ENCODE measurements around the gene PSME2. TPM values are rescaled to one million over a fixed set of nuclear protein-coding genes. Genes with fewer than 3 reads are reported as not detected.
A peak's percentile ranks its signal among the peaks of the same experiment; 100 is the strongest.

PSME2 gene
- total RNA-seq, 1 experiment from 2014 or later = 126 TPM

DNA sequence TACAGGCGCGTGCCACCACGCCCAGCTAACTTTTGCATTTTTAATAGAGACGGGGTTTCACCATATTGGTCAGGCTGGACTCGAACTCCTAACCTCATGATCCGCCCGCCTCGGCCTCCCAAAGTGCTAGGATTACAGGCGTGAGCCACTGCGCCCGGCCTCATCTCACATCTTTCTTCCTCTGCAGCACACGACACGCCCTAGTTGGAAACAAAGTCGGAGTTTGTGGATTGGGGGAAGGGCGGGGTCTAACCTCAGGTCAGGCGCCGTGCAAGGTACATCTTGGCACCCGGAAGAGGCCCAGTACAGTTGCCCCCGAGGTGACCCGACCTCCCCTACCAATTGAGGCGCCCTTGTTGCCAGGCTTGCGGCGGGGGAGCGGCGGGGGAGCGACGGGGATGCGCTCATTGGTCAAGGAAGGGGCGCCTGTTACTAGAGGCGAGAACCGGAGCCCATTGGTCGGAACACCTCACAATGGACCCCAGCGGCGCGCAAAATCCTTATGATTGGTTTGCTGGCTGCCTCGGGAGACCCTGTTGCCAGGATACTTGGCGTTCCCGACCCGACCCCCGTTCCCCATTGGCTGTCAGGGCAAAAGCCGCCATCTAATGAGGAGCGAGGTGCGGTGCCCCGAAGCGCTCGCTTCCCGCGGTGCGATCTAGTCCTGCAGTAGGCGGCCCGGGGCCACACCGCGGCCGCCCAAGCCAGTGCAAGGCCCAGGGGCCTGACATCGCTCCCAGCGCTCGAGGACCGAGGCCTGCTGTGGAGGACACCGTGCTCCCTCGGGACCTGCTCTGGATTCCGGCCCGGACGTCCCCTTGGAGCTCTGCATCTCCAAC lies 25.2 kb upstream of the PSME2 start, which contains the start of gene REC8:
Gene REC8, plus strand, starts transcription at position 659 of the 839 bp plus-strand sequence. CDS start 473 bp downstream, outside the sequence.
- peak; percentile 100 for DNase-seq
- peak within 1 kb of the TSS; percentile 3 for H3K9ac ChIP-seq (ENCODE audit: extremely low read depth, insufficient read length, low read length)
- H4K91ac ChIP-seq (ENCODE audit: insufficient read length, low read depth, low read length) = no peak within 1 kb of the TSS
- no peak within 1 kb of the TSS for H3T11ph ChIP-seq (ENCODE audit: low read length)
- no peak within 1 kb of the TSS for H3K23ac ChIP-seq (ENCODE audit: insufficient read length, low read depth, low read length)
- H4K8ac ChIP-seq (replicated peaks; ENCODE audit: insufficient read length, low read depth, low read length) = no peak within 1 kb of the TSS
- H2BK120ac ChIP-seq (ENCODE audit: low read depth, low read length, poor library complexity, severe bottlenecking) = no peak within 1 kb of the TSS
- H4K5ac ChIP-seq (ENCODE audit: insufficient read length, low read depth, low read length) = no peak within 1 kb of the TSS
- no peak within 1 kb of the TSS for H3K27ac ChIP-seq (ENCODE audit: insufficient read length, low read depth, low read length)
- no peak within 1 kb of the TSS for H2AFZ ChIP-seq (ENCODE audit: low read length)
- peaks cover 5 to 13% of the 10 kb centered on the region in 2 experiments; a peak in 3 of 4 replicates for H3K4me1 Mint-ChIP-seq
- no peaks in the 10 kb centered on the region; a peak in 1 of 5 replicates for H3K9me3 Mint-ChIP-seq
- no peaks in the 10 kb centered on the region for H4K20me1 ChIP-seq (ENCODE audit: control insufficient read depth, insufficient read depth, insufficient read length)
- peak within 1 kb of the TSS; percentile 48 for H3K4me2 ChIP-seq (ENCODE audit: insufficient read depth, insufficient read length, low read length)
- no peaks in the 10 kb centered on the region; the same call in 1 of the 2 replicates for H3K27me3 Mint-ChIP-seq (ENCODE audit: low read depth)
- H2AK5ac ChIP-seq (ENCODE audit: insufficient read length, low read length) = no peak within 1 kb of the TSS
- H3K79me1 ChIP-seq (ENCODE audit: insufficient read depth, low read depth, low read length, poor library complexity, severe bottlenecking) = no peaks in the 10 kb centered on the region
- no peak within 1 kb of the TSS for H2BK5ac ChIP-seq (ENCODE audit: insufficient read length, low read length)
- no peak within 1 kb of the TSS for H2BK15ac ChIP-seq (ENCODE audit: low read depth, low read length)
- H2BK12ac ChIP-seq (ENCODE audit: insufficient read length, low read depth, low read length) = no peak within 1 kb of the TSS
- no peaks in the 10 kb centered on the region for H3K4me1 ChIP-seq (ENCODE audit: insufficient read depth, low read length)
- H3K79me2 ChIP-seq (ENCODE audit: insufficient read depth, low read length) = no peaks in the 10 kb centered on the region
- no peak within 1 kb of the TSS for H3K14ac ChIP-seq (ENCODE audit: insufficient read depth, low read length)
- no peak within 1 kb of the TSS for H3K4ac ChIP-seq (ENCODE audit: low read depth, low read length)
- no peak for TF ChIP-seq CTCF (conservative IDR thresholded peaks at IDR 0.05)
- peaks cover 2 to 22% (median 16%) of the 10 kb centered on the region in 3 experiments; a peak in 5 of 7 replicates for H3K36me3 Mint-ChIP-seq (ENCODE audit: insufficient read depth in 1 of 3, low read depth in 3 of 3)
- peak within 1 kb of the TSS; percentile 75 to 80 for H3K4me3 Mint-ChIP-seq
- no peaks in the 10 kb centered on the region for H3K9me3 ChIP-seq (ENCODE audit: control insufficient read depth, low read depth, low read length)
- no peak within 1 kb of the TSS for H3K18ac ChIP-seq (ENCODE audit: insufficient read length, low read depth, low read length)
- no CpG with 5 or more reads among the region's 63 CpGs for WGBS (ENCODE audit: extremely low coverage, insufficient read length, low lambda C conversion rate)
- H3K23me2 ChIP-seq (ENCODE audit: insufficient read length, low read depth, low read length, poor library complexity, severe bottlenecking) = peaks cover 10% of the 10 kb centered on the region
- no peaks in the 10 kb centered on the region for H3K27me3 ChIP-seq (ENCODE audit: insufficient read depth, low read length)
- H3K27ac Mint-ChIP-seq = peak within 1 kb of the TSS; percentile 27 to 94 (median 78); a peak in 4 of 7 replicates
- H2BK20ac ChIP-seq (ENCODE audit: low read depth, low read length, poor library complexity, severe bottlenecking) = no peak within 1 kb of the TSS
- no peak within 1 kb of the TSS for H3K56ac ChIP-seq (ENCODE audit: insufficient read length, low read depth, low read length)
